ENCODE results near the gene SYF2.

- TF ChIP-seq, protein P1, sequence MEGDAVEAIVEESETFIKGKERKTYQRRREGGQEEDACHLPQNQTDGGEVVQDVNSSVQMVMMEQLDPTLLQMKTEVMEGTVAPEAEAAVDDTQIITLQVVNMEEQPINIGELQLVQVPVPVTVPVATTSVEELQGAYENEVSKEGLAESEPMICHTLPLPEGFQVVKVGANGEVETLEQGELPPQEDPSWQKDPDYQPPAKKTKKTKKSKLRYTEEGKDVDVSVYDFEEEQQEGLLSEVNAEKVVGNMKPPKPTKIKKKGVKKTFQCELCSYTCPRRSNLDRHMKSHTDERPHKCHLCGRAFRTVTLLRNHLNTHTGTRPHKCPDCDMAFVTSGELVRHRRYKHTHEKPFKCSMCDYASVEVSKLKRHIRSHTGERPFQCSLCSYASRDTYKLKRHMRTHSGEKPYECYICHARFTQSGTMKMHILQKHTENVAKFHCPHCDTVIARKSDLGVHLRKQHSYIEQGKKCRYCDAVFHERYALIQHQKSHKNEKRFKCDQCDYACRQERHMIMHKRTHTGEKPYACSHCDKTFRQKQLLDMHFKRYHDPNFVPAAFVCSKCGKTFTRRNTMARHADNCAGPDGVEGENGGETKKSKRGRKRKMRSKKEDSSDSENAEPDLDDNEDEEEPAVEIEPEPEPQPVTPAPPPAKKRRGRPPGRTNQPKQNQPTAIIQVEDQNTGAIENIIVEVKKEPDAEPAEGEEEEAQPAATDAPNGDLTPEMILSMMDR (conservative IDR thresholded peaks at IDR 0.05; ENCODE audit: low read depth, low read length) = no peak
- no peak for TF ChIP-seq EZH2 (IDR thresholded peaks at IDR 0.05; ENCODE audit: borderline replicate concordance, low read depth, low read length, poor library complexity, severe bottlenecking)
Observed at GRCh38 chr1:25222606-25223005, 9.7 kb downstream of the SYF2 start.

Measured in A673 (cell line).